Activated CD8-positive, alpha-beta memory T cell treated with anti-CD3 and anti-CD28 coated beads for 4 hours (primary cell): ENCODE measurements around the gene DNAJB11.

Experiments
- DNase-seq, 2 donors: peaks; one replicate each; pipeline ENCODE4 v3.0.0-alpha.2; 2020; ENCODE audit warnings: low read depth in 2 of 2

DNAJB11 gene

GRCh38 chr3:186596568-186597287, 26.2 kb downstream of the DNAJB11 start:
- no peak for DNase-seq

GRCh38 chr3:186598108-186598784, 27.7 kb downstream of the DNAJB11 start:
- DNase-seq, result no peak

DNA sequence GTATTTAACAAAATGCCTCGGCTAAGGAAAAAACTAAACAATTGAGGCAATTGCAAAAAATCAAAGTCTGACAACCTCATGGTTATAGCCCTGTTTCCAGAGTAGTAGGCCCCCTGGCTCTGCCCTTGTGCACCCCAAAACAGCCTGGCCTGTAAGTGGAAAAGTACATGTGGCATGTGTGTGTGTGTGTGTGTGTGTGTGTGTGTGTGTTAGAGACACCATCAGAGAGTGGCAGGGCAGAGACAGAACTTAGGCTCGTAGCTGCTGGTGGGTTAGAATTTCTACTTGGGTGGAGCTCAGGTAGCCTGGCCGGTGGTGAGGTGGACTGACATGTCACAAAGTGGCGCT, 28.2 kb downstream of the DNAJB11 start:
- DNase-seq, result no peak

GRCh38 chr3:186599142-186599784, 28.7 kb downstream of the DNAJB11 start:
- no peak for DNase-seq

- no peak for DNase-seq
Measured at GRCh38 chr3:186599785-186600166, 29.3 kb downstream of the DNAJB11 start.

GRCh38 chr3:186600896-186601295, 30.4 kb downstream of the DNAJB11 start:
- no peak for DNase-seq

GRCh38 chr3:186603159-186603558, 32.6 kb downstream of the DNAJB11 start:
- no peak for DNase-seq

GRCh38 chr3:186605078-186605477, 34.6 kb downstream of the DNAJB11 start:
- DNase-seq, result no peak

DNA sequence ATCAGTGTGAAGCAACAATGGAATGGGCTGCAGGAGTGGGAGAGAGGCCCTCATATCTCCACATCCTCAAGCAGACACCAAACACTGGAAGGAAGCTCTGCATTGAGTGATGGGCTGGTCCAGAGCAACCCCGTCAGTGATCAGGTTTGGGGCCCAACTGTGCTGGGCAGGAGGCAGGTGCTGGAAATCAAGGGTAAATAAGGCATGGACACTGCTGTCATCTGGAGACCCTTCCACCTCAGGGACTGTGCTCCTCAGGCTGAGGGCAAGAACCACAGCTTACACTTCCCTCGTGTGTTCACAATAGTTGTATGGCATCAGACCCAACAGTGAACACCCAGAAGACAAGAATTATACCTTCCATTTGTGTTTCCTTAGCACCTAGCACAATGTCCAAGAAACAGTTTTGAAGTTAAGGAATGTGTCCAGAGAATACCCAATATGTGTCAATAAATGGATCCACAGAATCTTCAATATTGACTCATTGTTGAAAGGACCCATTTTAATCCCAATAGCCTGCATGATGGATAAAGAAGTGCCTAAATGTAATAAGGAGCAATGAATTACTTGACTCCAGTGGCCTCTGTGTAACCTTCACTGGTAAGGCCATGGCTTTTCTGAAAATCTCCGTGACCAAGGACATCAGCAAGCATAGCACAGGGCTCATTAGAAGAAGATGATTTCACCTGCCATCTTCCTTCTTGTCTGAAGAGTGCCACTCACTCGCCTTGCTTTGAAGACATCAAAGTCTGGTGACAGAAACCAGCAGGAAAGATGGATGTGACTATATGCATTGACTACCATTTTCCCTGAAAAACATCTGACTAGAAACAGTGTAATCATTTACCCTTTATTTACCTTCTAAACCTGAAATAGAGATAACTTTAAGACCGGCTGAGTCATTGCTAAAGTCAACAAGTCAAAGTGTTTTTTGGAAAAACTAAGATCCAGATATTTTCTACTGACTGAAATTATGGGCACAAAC, 35.3 kb downstream of the DNAJB11 start:
- no peak for DNase-seq

DNA sequence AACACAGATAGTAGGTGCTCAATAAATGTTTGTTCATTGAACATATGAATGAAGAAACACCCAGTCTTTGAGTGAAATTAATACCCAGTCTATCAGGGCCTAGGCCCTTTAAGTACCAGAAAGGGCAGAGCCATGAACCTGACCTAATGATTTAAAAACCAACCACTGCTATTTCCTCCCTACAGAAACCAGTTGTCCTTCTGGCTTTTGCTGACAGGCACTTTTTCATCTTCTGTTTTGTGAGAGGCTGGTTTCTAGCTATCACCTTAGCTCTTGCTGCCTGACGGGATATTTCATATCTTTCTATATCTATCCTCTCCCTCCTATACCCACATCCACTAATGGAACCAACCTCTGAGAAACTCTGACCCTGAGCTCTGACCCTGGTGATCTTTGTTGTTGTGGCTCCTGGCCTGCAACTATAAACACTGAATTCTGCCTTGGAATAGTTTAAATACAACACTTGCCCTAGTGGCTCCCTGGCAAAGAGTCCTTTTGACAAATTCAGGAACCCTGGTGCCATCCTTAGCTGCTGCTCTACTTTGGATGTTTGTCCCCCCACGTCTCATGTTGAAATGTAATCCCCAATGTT, 38.2 kb downstream of the DNAJB11 start:
- DNase-seq, result no peak

DNA sequence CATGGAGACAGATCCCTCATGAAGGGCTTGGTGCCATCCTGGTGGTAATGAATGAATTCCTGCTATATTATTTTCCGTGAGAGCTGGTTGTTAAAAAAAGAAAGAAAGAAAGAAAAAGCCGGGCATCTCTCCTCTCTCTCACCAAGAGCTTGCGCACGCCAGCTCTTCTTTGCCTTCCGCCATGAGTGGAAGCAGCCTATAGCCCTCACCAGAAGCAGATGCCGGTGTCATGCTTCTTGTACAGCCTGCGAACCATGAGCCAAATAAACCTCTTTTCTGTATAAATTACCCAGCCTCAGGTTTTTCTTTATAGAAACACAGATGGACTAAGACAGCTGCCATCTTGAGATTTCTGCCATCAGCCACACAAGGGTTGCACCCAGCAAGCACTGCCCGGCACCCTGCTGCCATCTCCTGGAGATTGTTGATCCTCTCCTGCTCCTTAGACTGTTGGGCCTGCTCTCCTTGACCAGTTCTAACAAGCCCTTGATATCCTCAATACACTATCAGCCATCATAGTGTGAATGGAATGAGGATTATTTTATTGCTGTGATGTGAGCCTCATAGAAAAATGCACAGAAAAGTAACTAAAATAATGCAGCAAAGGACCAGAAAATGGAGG, 38.8 kb downstream of the DNAJB11 start:
- no peak for DNase-seq

DNA sequence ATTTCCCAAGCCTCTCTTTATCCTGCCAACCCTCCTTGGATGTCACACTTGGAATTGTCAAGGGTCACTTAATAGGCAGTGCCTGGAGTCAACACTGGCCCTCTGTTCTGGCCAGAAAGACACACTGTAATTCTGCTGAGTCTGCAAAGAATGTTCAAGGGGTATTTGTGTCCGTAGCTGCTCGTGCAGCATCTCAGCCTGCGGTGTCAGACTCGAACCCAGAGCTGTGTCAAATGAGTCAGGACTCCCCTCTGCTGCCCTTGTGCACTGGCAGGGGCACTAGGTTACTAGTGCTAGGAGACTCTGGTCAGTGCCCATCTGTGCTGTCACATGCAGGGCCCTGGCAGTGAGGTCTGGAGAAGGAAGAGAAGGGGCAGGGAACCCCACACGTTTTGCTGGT, 41.5 kb downstream of the DNAJB11 start:
- no peak for DNase-seq

- DNase-seq, result no peak
Measured at GRCh38 chr3:186612721-186613636, 42.5 kb downstream of the DNAJB11 start, which contains the start of gene AHSG. AHSG (plus strand) TSS chr3:186613060; CDS start chr3:186613142, 82 bp downstream.

GRCh38 chr3:186613637-186614265, 43.2 kb downstream of the DNAJB11 start:
- DNase-seq, result no peak

DNA sequence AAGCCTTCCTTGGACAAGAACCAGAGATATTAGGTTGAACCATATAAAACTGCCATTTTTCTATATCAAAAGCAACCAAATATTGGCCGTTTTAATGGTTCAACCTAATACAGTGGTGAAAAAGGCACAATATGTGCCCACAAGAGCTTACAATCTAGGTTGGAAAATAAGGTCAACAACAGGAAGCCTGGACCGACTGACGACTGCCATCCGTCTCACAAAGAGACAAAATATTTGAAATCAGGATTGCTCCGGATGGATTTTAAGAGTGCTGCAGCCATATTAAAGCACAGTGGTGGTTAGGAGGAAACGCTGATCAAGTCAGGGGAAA, 43.7 kb downstream of the DNAJB11 start:
- DNase-seq, result no peak

DNA sequence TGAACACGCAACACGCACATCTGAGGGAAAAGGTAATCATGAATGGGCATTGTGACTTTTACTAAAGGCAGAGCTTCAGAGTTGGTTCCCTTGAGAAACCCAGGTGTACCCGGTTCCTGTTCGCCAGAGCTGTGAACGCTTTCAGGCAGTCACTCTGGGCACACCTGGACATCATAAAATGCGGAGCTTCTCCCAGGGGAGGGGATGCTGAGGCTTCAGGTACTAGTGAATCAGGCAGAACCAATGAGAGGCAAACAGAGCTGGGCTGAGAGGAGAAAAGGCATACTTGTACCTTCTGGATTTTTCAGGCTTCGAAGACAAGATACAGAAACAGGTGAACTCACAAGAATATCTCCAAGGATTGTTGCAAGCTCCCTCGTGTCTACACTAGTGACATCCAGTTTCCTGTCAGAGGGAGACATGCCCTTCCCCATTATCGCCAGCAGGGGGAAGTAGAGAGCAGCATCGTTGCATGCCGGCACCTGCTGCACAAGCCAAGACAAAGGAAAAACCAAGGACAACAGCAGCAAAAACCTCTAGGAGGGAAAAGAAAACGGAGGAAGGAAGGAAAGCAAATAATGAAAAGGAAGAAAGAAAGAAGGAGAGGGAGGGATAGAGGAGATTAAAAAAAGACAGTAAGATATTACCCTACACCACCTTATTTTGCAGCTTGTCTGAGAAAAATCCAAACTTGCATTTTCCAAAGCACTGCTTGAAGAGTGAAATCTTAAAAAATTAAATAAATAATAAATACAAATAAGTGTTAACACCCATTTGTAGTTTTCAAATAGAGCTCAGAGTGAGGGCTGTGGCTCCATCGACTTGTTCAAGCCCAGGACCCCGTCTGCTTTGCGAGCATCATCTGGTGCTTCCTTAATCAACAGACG, 44.3 kb downstream of the DNAJB11 start:
- peak; percentile 42 to 54 for DNase-seq

DNA sequence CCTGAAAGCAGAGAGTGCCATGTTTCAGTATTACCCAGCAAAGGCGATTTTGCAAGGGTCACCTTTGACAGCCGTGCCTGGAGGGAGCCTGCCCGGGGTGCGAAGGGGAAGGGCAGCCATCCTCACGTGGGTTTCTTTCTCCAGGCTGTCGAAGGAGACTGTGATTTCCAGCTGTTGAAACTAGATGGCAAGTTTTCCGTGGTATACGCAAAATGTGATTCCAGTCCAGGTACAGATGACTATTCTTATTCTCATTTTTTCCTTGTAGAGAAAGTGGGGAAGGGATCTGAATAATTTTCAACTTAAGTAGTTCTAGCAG, 45.7 kb downstream of the DNAJB11 start:
- DNase-seq, result no peak

DNA sequence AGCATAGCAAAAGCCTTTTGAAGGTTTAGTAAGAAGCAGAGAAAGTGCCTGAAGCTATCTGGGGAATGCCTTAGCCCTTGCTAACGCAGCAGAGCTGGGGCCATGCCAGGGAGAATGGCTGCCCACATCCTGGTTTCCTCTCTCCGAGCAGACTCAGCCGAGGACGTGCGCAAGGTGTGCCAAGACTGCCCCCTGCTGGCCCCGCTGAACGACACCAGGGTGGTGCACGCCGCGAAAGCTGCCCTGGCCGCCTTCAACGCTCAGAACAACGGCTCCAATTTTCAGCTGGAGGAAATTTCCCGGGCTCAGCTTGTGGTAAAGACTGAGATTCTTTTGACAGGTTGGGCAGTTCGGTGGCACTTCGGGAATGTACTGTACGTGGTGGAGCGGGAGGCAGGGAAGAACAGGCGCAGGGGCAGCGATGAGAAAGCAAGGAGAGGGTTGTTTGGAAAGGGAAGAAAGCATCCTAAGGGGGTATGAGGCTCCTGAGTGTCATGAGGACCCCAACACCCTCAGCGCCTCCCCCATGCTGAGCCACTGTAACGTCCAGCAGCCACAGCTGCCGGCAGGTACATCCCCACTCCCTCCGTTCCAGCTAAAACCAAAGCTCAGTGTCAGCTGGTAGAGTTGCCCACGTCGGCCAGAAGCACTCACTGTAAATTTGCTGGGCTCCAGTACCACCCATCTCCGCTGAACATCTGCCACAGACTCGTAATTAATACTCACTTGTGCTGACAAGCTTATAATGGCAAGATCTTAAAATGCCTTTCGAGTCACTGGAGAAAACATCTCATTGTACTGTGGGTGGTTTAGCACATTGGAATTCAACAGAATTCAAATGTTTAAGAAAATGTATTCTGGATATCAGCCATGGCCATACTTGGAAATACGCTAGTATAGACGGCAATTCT, 46.8 kb downstream of the DNAJB11 start:
- DNase-seq, result peak; percentile 60 to 65
